SK-N-SH (cell line): Measurements from ENCODE around the gene FBXW8. TPM values are rescaled to one million over a fixed set of nuclear protein-coding genes. Genes with fewer than 3 reads are reported as not detected.

Experiments
- CTCF ChIA-PET: fragments of 300-600, 350-600 bp; formaldehyde crosslinking; extraction: SDS; loops from one replicate; lab custom pipeline; 2021; lab: Yijun Ruan, JAX
- POLR2A ChIA-PET: fragments of 350-600 bp; sonication (Branson Sonifier 250); formaldehyde crosslinking; extraction: SDS; loops from one replicate; lab custom pipeline; 2020; ENCODE audit warnings: antibody characterized with exemption, inconsistent platforms; lab: Yijun Ruan, JAX
- DNase-seq: peaks from one replicate; pipeline ENCODE4 v3.0.0; 2012
- H2AFZ ChIP-seq: fragments of 200-600 bp; sonication (generic); 2 replicates; pipeline ENCODE4 v1.8.1; 2016; ENCODE audit warnings: antibody characterized with exemption, mild to moderate bottlenecking, low read depth
- H3F3A ChIP-seq: fragments of 200-600 bp; sonication (generic); replicated peaks from 2 replicates; pipeline ENCODE3; 2016; ENCODE audit warnings: antibody characterized with exemption, mild to moderate bottlenecking; ENCODE audit not compliant: insufficient read depth
- H3K27ac ChIP-seq, 2 experiments: fragments of 200-500 bp in 1 of 2; fragments of 200-600 bp in 1 of 2; sonication (Bioruptor generic) in 1 of 2; sonication (generic), shearing (Covaris generic) in 1 of 2; 2 replicates each; pipeline versions ENCODE4 v1.5.1 to v1.6.1; 2014 to 2016; ENCODE audit warnings: low read depth in 2 of 2, inconsistent platforms in 1 of 2, low read length in 1 of 2, mild to moderate bottlenecking in 1 of 2, mixed read lengths in 1 of 2
- H3K27me3 ChIP-seq: fragments of 200-600 bp; sonication (generic), shearing (Covaris generic); 2 replicates; pipeline ENCODE4 v1.6.1; 2016; ENCODE audit warnings: mixed run types; ENCODE audit not compliant: insufficient read depth
- H3K36me3 ChIP-seq, 2 experiments: fragments of 200-500 bp in 1 of 2; fragments of 200-600 bp in 1 of 2; sonication (Bioruptor generic) in 1 of 2; sonication (generic) in 1 of 2; replicated peaks in 1 of 2; 2 replicates each; pipeline versions ENCODE3 to v1.5.1; 2014 to 2016; ENCODE audit warnings: low read length in 1 of 2, mild to moderate bottlenecking in 1 of 2; ENCODE audit not compliant: insufficient read depth in 2 of 2, control insufficient read depth in 1 of 2
- H3K4me1 ChIP-seq, 2 experiments: fragments of 200-500 bp in 1 of 2; fragments of 200-600 bp in 1 of 2; sonication (Bioruptor generic) in 1 of 2; sonication (generic), shearing (Covaris generic) in 1 of 2; 2 replicates each; pipeline versions ENCODE4 v1.5.1 to v1.6.1; 2014 to 2016; ENCODE audit warnings: low read depth in 1 of 2, low read length in 1 of 2, mixed run types in 1 of 2; ENCODE audit not compliant: insufficient read depth in 2 of 2, control insufficient read depth in 1 of 2
- H3K4me2 ChIP-seq: fragments of 200-600 bp; sonication (generic), shearing (Covaris generic); 2 replicates; pipeline ENCODE4 v1.6.1; 2017; ENCODE audit warnings: mixed run types
- H3K4me3 ChIP-seq, 2 experiments: fragments of 200-500 bp in 1 of 2; fragments of 200-600 bp in 1 of 2; sonication (Bioruptor generic) in 1 of 2; sonication (generic), shearing (Covaris generic) in 1 of 2; 2 replicates each; pipeline versions ENCODE4 v1.5.1 to v1.8.1; 2014 to 2016; ENCODE audit warnings: low read depth in 2 of 2, inconsistent platforms in 1 of 2, low read length in 1 of 2, mild to moderate bottlenecking in 1 of 2, mixed read lengths in 1 of 2, moderate library complexity in 1 of 2
- H3K79me2 ChIP-seq: fragments of 200-600 bp; sonication (generic); 2 replicates; pipeline ENCODE4 v1.8.1; 2017; ENCODE audit warnings: mild to moderate bottlenecking; ENCODE audit not compliant: insufficient read depth
- H3K9ac ChIP-seq: fragments of 200-600 bp; sonication (generic); 2 replicates; pipeline ENCODE4 v1.6.1; 2017; ENCODE audit warnings: mixed run types
- H3K9me2 ChIP-seq: fragments of 200-600 bp; sonication (generic); 2 replicates; pipeline ENCODE4 v1.6.1; 2017; ENCODE audit warnings: mixed run types
- H3K9me3 ChIP-seq: fragments of 200-600 bp; sonication (generic); 2 replicates; pipeline ENCODE4 v1.6.1; 2017; ENCODE audit warnings: mixed run types, mild to moderate bottlenecking, moderate library complexity
- H4K20me1 ChIP-seq: fragments of 200-600 bp; sonication (generic); 2 replicates; pipeline ENCODE4 v1.6.1; 2017; ENCODE audit warnings: mild to moderate bottlenecking, mixed run types; ENCODE audit not compliant: insufficient read depth
- ELF1 ChIP-seq: IDR thresholded peaks from 2 replicates; pipeline ENCODE4 v1.4.0; 2012
- EP300 ChIP-seq, 2 experiments: IDR thresholded peaks; 2 replicates each; pipeline versions ENCODE4 v1.4.0 to v1.6.1; 2012; ENCODE audit warnings: borderline replicate concordance in 1 of 2, low read depth in 1 of 2, low read length in 1 of 2
- EZH2phosphoT487 ChIP-seq: fragments of 200-600 bp; sonication (generic); IDR thresholded peaks from 2 replicates; pipeline ENCODE4 v1.6.1; 2017; ENCODE audit warnings: low read depth, mixed run types, mild to moderate bottlenecking, antibody characterized with exemption, moderate library complexity, borderline replicate concordance
- FOSL2 ChIP-seq: IDR thresholded peaks from 2 replicates; pipeline ENCODE4 v1.4.0; 2012; ENCODE audit warnings: low read depth, mild to moderate bottlenecking, moderate library complexity, borderline replicate concordance
- JUND ChIP-seq: IDR thresholded peaks from 2 replicates; pipeline ENCODE4 v1.4.0; 2012
- MEF2A ChIP-seq: IDR thresholded peaks from 2 replicates; pipeline ENCODE4 v1.4.0; 2012; ENCODE audit warnings: low read depth, borderline replicate concordance
- MXI1 ChIP-seq: IDR thresholded peaks from 2 replicates; pipeline ENCODE4 v1.6.1; 2012; ENCODE audit warnings: mild to moderate bottlenecking, low read depth, low read length, improper control_type of control experiment
- NFIC ChIP-seq: IDR thresholded peaks from 2 replicates; pipeline ENCODE4 v1.4.0; 2012; ENCODE audit warnings: borderline replicate concordance
- RCOR1 ChIP-seq: fragments of 150-350 bp; IDR thresholded peaks from 2 replicates; pipeline ENCODE4 v1.6.1; 2017; ENCODE audit warnings: antibody characterized with exemption, low read length
- RXRA ChIP-seq: IDR thresholded peaks from 2 replicates; pipeline ENCODE4 v1.4.0; 2012; ENCODE audit warnings: low read depth, mild to moderate bottlenecking, borderline replicate concordance
- SIN3A ChIP-seq: IDR thresholded peaks from 2 replicates; pipeline ENCODE4 v1.6.1; 2012; ENCODE audit warnings: low read depth, mild to moderate bottlenecking, low read length, moderate library complexity, borderline replicate concordance
- TAF1 ChIP-seq: IDR thresholded peaks from 2 replicates; pipeline ENCODE4 v1.6.1; 2012; ENCODE audit warnings: low read depth, mild to moderate bottlenecking, low read length, moderate library complexity, borderline replicate concordance
- TEAD4 ChIP-seq: IDR thresholded peaks from 2 replicates; pipeline ENCODE4 v1.4.0; 2012; ENCODE audit warnings: mild to moderate bottlenecking, borderline replicate concordance; ENCODE audit not compliant: insufficient read depth
- YY1 ChIP-seq: IDR thresholded peaks from 2 replicates; pipeline ENCODE4 v1.4.0; 2012; ENCODE audit warnings: low read depth, mild to moderate bottlenecking
- WGBS: methylation state at CpG from one replicate; pipeline ENCODE4 v1.1.6; 2017; ENCODE audit warnings: low lambda C conversion rate; 5-methylcytosine and 5-hydroxymethylcytosine counted together
- polyA plus RNA-seq, 3 experiments: library from polyadenylated mRNA; depleted of rRNA; stranded (reverse); fragments of >200 nt; gene quantifications; 2 replicates each; pipeline ENCODE4 v1.2.3, GENCODE V29; 2012
- TF ChIP-seq, protein P1 (sequence below): IDR thresholded peaks from 2 replicates; pipeline ENCODE4 v1.6.1; 2012; ENCODE audit warnings: mild to moderate bottlenecking, low read depth, low read length, moderate library complexity
- TF ChIP-seq, protein P2 (sequence below): fragments of 150-350 bp; IDR thresholded peaks from 2 replicates; pipeline ENCODE4 v1.6.1; 2017; ENCODE audit warnings: antibody characterized with exemption, low read length, low read depth, borderline replicate concordance
- TF ChIP-seq, protein P3 (sequence below): fragments of 200-600 bp; sonication (generic); IDR thresholded peaks from 2 replicates; pipeline ENCODE4 v1.6.1; 2017; ENCODE audit warnings: antibody characterized with exemption, mild to moderate bottlenecking, moderate library complexity
- TF ChIP-seq, protein P4 (sequence below): IDR thresholded peaks from 2 replicates; pipeline ENCODE4 v1.4.0; 2012; ENCODE audit warnings: low read depth, borderline replicate concordance

Gene FBXW8
- polyA plus RNA-seq, 1 of the 3 experiments (the other 2 are of a cell fraction) = 15.6 TPM

DNA sequence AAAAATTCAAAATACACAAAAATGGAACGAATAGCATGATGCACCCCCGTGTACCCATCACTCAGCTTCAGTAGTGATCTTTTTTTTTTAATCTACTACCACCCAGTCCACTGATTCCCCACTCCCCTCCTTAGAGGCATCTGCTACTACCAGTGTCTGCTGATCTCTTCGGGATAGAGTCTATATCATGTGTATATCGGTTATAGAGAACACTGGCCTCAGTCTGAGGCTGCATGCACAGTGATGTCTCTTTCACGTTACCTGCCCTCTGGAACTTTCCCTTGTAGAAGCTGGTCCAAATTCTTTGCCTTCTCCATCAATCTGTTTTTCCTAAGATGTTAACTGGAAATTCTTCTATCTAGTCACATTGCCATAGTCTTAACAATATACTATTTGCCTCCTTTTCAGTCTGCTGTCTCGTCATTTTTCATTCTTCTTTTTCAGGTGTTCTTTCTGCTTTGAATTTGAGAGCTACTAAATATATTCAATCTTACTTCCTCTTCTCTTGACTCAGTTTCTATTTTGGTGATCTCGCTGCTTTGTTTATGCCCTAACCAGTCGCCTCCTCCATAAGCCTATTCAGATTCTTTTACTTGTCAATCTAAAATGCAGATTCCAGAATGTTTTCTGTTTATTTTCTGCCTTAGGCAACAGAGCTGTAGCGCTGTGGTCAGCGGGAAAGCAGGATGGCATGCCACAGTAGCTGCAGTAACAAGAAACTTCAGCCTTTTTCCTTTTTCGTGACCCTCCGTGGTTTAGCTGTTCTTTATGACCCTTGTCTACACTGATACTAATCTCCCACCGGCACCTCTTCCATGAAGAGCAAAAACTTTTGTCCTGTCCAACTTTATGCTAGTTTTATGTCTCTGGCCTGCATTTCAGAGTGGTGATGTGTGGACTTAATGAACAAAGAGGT is 67.0 kb downstream of the FBXW8 start:
- DNase-seq = no peak
- POLR2A ChIA-PET = interaction anchor here (1.2 kb wide), 1 partner anchor 23 kb away, joined by 3 read pairs; no protein-coding TSS in a partner anchor
- CTCF ChIA-PET = no interaction called here

More for the DNA sequence above, 67.0 kb downstream of the FBXW8 start:
- H3K36me3 ChIP-seq = peaks cover 26 to 36% of the 10 kb centered on the region in 2 experiments
- H2AFZ ChIP-seq = no peak overlapping the region
- peaks cover 43% of the 10 kb centered on the region for H3F3A ChIP-seq
- WGBS = 86% methylated on average over 13 of the region's 13 CpGs
- no peak overlapping the region for H3K4me2 ChIP-seq
- H4K20me1 ChIP-seq = no peaks in the 10 kb centered on the region
- H3K27ac ChIP-seq = no peak overlapping the region; a peak in 1 of 4 replicates
- no peak for TF ChIP-seq EZH2phosphoT487
- TF ChIP-seq, protein P1, sequence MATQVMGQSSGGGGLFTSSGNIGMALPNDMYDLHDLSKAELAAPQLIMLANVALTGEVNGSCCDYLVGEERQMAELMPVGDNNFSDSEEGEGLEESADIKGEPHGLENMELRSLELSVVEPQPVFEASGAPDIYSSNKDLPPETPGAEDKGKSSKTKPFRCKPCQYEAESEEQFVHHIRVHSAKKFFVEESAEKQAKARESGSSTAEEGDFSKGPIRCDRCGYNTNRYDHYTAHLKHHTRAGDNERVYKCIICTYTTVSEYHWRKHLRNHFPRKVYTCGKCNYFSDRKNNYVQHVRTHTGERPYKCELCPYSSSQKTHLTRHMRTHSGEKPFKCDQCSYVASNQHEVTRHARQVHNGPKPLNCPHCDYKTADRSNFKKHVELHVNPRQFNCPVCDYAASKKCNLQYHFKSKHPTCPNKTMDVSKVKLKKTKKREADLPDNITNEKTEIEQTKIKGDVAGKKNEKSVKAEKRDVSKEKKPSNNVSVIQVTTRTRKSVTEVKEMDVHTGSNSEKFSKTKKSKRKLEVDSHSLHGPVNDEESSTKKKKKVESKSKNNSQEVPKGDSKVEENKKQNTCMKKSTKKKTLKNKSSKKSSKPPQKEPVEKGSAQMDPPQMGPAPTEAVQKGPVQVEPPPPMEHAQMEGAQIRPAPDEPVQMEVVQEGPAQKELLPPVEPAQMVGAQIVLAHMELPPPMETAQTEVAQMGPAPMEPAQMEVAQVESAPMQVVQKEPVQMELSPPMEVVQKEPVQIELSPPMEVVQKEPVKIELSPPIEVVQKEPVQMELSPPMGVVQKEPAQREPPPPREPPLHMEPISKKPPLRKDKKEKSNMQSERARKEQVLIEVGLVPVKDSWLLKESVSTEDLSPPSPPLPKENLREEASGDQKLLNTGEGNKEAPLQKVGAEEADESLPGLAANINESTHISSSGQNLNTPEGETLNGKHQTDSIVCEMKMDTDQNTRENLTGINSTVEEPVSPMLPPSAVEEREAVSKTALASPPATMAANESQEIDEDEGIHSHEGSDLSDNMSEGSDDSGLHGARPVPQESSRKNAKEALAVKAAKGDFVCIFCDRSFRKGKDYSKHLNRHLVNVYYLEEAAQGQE = no peak
- no peak for TF ChIP-seq MXI1
- no peak for TF ChIP-seq NFIC
- no peak for TF ChIP-seq RCOR1
- TF ChIP-seq, protein P2, sequence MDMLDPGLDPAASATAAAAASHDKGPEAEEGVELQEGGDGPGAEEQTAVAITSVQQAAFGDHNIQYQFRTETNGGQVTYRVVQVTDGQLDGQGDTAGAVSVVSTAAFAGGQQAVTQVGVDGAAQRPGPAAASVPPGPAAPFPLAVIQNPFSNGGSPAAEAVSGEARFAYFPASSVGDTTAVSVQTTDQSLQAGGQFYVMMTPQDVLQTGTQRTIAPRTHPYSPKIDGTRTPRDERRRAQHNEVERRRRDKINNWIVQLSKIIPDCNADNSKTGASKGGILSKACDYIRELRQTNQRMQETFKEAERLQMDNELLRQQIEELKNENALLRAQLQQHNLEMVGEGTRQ = no peak
- no peak for TF ChIP-seq RXRA
- no peak for TF ChIP-seq SIN3A
- TF ChIP-seq, protein P3, sequence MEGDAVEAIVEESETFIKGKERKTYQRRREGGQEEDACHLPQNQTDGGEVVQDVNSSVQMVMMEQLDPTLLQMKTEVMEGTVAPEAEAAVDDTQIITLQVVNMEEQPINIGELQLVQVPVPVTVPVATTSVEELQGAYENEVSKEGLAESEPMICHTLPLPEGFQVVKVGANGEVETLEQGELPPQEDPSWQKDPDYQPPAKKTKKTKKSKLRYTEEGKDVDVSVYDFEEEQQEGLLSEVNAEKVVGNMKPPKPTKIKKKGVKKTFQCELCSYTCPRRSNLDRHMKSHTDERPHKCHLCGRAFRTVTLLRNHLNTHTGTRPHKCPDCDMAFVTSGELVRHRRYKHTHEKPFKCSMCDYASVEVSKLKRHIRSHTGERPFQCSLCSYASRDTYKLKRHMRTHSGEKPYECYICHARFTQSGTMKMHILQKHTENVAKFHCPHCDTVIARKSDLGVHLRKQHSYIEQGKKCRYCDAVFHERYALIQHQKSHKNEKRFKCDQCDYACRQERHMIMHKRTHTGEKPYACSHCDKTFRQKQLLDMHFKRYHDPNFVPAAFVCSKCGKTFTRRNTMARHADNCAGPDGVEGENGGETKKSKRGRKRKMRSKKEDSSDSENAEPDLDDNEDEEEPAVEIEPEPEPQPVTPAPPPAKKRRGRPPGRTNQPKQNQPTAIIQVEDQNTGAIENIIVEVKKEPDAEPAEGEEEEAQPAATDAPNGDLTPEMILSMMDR = no peak
- TF ChIP-seq TEAD4 = no peak
- TF ChIP-seq ELF1 = no peak
- no peak for TF ChIP-seq EP300 (IDR thresholded peaks at IDR 0.05; ENCODE audit: borderline replicate concordance in 1 of 2, low read depth in 1 of 2, low read length in 1 of 2)
- TF ChIP-seq YY1 = no peak
- TF ChIP-seq JUND = no peak
- TF ChIP-seq FOSL2 = no peak
- no peak for TF ChIP-seq TAF1
- TF ChIP-seq, protein P4, sequence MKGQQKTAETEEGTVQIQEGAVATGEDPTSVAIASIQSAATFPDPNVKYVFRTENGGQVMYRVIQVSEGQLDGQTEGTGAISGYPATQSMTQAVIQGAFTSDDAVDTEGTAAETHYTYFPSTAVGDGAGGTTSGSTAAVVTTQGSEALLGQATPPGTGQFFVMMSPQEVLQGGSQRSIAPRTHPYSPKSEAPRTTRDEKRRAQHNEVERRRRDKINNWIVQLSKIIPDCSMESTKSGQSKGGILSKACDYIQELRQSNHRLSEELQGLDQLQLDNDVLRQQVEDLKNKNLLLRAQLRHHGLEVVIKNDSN = no peak
- no peak for TF ChIP-seq MEF2A
- H3K4me3 ChIP-seq = no peak overlapping the region
- H3K79me2 ChIP-seq = 0 out of 2 replicates have a peak, but pooled peaks cover 8% of the 10 kb centered on the region
- no peaks in the 10 kb centered on the region for H3K9me3 ChIP-seq
- peaks cover 19 to 26% of the 10 kb centered on the region in 2 experiments for H3K4me1 ChIP-seq
- H3K9me2 ChIP-seq = no peaks in the 10 kb centered on the region
- no peaks in the 10 kb centered on the region for H3K27me3 ChIP-seq
- H3K9ac ChIP-seq = no peak overlapping the region
